NB4 (cell line): ENCODE results near the gene TOMM6.

Experiments used
- DNase-seq: peaks from one replicate; pipeline ENCODE4 v3.0.0; 2010; ENCODE audit warnings: low read depth
- H3K4me3 ChIP-seq: one replicate; pipeline ENCODE4 v1.5.1; 2011; ENCODE audit warnings: mild to moderate bottlenecking, low read depth, low read length, moderate library complexity
- CTCF ChIP-seq: IDR thresholded peaks from one replicate; pipeline ENCODE4 v1.5.1; 2012; ENCODE audit warnings: low read depth, low read length
- MAX ChIP-seq: IDR thresholded peaks from 2 replicates; pipeline ENCODE4 v1.6.1; 2011; ENCODE audit warnings: low read depth, low read length
- MYC ChIP-seq: IDR thresholded peaks from 2 replicates; pipeline ENCODE4 v1.6.1; 2011; ENCODE audit warnings: low read depth, low read length
- POLR2A ChIP-seq: IDR thresholded peaks from 2 replicates; pipeline ENCODE4 v1.6.1; 2011; ENCODE audit warnings: mild to moderate bottlenecking; ENCODE audit not compliant: insufficient read length; ENCODE audit errors: extremely low read depth

The TOMM6 gene

GRCh38 chr6:41826343-41827022 lies 39.0 kb downstream of the TOMM6 start:
- TF ChIP-seq CTCF = no peak
- no peak for TF ChIP-seq MAX
- TF ChIP-seq MYC = no peak
- no peak for TF ChIP-seq POLR2A
- no peak overlapping the region for H3K4me3 ChIP-seq
- no peak for DNase-seq

- H3K4me3 ChIP-seq = no peak overlapping the region
- no peak for TF ChIP-seq MYC
- no peak for TF ChIP-seq CTCF
- no peak for TF ChIP-seq POLR2A
- TF ChIP-seq MAX = no peak
- no peak for DNase-seq
These were observed 44.8 kb downstream of the TOMM6 start for GRCh38 chr6:41832263-41832662.

GRCh38 chr6:41836022-41836659 lies 48.6 kb downstream of the TOMM6 start:
- H3K4me3 ChIP-seq = no peak overlapping the region

GRCh38 chr6:41836660-41837052 lies 49.2 kb downstream of the TOMM6 start:
- TF ChIP-seq MAX = no peak
- DNase-seq = no peak
- no peak overlapping the region for H3K4me3 ChIP-seq

More at GRCh38 chr6:41836022-41836659, 48.6 kb downstream of the TOMM6 start:
- DNase-seq = no peak
- no peak for TF ChIP-seq POLR2A
- no peak for TF ChIP-seq MAX
- TF ChIP-seq CTCF = no peak
